Kidney (tissue), 14 donors: ENCODE measurements around the gene REV3L. TPM values are rescaled to one million over a fixed set of nuclear protein-coding genes. Genes with fewer than 3 reads are reported as not detected.

Experiments
- DNase-seq, 5 donors: peaks; one replicate each; pipeline ENCODE4 v3.0.0-alpha.2; 2013 to 2020
- FAIRE-seq: peaks from 2 replicates; lab custom pipeline; 2012; peaks lifted over from hg19 to GRCh38; lab: Jason Lieb, UNC
- H3K27ac ChIP-seq, 2 donors: one replicate each; pipeline ENCODE4 v1.7.0; 2013; ENCODE audit warnings: low read depth in 2 of 2, low read length in 2 of 2, inconsistent platforms in 1 of 2
- H3K27me3 ChIP-seq: one replicate; pipeline ENCODE4 v1.7.1; 2013; ENCODE audit warnings: low read length, inconsistent platforms; ENCODE audit not compliant: control insufficient read depth, insufficient read depth
- H3K36me3 ChIP-seq, 3 donors: one replicate each; pipeline versions ENCODE4 v1.7.0 to v1.7.1; 2013; ENCODE audit warnings: low read length in 3 of 3, control low read depth in 1 of 3, inconsistent platforms in 1 of 3; ENCODE audit not compliant: insufficient read depth in 3 of 3, control insufficient read depth in 2 of 3
- H3K4me1 ChIP-seq, 3 donors: one replicate each; pipeline versions ENCODE4 v1.7.0 to v1.7.1; 2013; ENCODE audit warnings: low read length in 3 of 3, inconsistent platforms in 1 of 3, low read depth in 1 of 3; ENCODE audit not compliant: control insufficient read depth in 2 of 3, insufficient read depth in 2 of 3
- H3K4me3 ChIP-seq, 3 donors: one replicate each; pipeline versions ENCODE4 v1.7.0 to v1.8.1; 2013; ENCODE audit warnings: low read length in 3 of 3, control low read depth in 1 of 3, inconsistent platforms in 1 of 3
- H3K9ac ChIP-seq, 3 donors: one replicate each; pipeline versions ENCODE4 v1.7.0 to v1.7.1; 2013; ENCODE audit warnings: low read length in 3 of 3, control low read depth in 1 of 3, inconsistent platforms in 1 of 3
- H3K9me3 ChIP-seq, 3 donors: one replicate each; pipeline versions ENCODE4 v1.7.0 to v1.7.1; 2013; ENCODE audit warnings: low read length in 3 of 3, control low read depth in 1 of 3, inconsistent platforms in 1 of 3; ENCODE audit not compliant: control insufficient read depth in 2 of 3, insufficient read depth in 1 of 3
- CTCF ChIP-seq: IDR thresholded peaks from 3 replicates; pipeline ENCODE4 v1.5.1; 2012; ENCODE audit warnings: mild to moderate bottlenecking, moderate library complexity, borderline replicate concordance; ENCODE audit not compliant: insufficient read depth; ENCODE audit errors: extremely low read depth
- intact Hi-C: fragments of 100-400 bp; cut with DNase I; formaldehyde crosslinking; loops from one replicate; pipeline ENCODE4 v1.11.1; 2022
- polyA plus RNA-seq: library from polyadenylated mRNA; stranded (reverse); fragments of 350-450 nt; fragmentation: Illumina TruSeq; extraction: RNeasy Lipid Tissue Mini Kit (QIAGEN cat#74804); gene quantifications from one replicate; pipeline ENCODE4 v1.2.3, GENCODE V29; 2014; ENCODE audit warnings: low read depth, low replicate concordance; ENCODE audit not compliant: insufficient read depth
- total RNA-seq: library from RNA; stranded (reverse); fragmentation: NEBNext Ultra II Directional; extraction: Animal tissue kit (Norgen Biotek cat#: 25700); gene quantifications from one replicate; pipeline ENCODE4 v1.2.1, GENCODE V29; 2021
- donor health status: control.
- donor health status: control.
- donor health status: control.
- donor health status: control.
- donor health status: control.
- donor health status: DM: yes; HTN: yes; CAD: no.
- donor health status: Normal renal cell carcinoma (clear cell type).

Gene REV3L
- total and polyA plus RNA-seq, 2 donors from 2014 or later = 4.4 to 30.0 TPM

GRCh38 chr6:111524252-111524651 is 41.2 kb upstream of the REV3L start:
- H3K27me3 ChIP-seq = no peaks in the 10 kb centered on the region
- no peaks in the 10 kb centered on the region for H3K36me3 ChIP-seq
- H3K4me3 ChIP-seq = no peak overlapping the region
- H3K9ac ChIP-seq = no peak overlapping the region
- intact Hi-C loops = no loop called here
- no peaks in the 10 kb centered on the region for H3K9me3 ChIP-seq
- no peak for TF ChIP-seq CTCF
- no peak for FAIRE-seq
- DNase-seq = no peak
- peak overlapping the region in 1 of 2 donors; percentile 1 for H3K27ac ChIP-seq
- H3K4me1 ChIP-seq = no peaks in the 10 kb centered on the region

- TF ChIP-seq CTCF = no peak
- no peak for DNase-seq
- no peak for FAIRE-seq
- Histone ChIP-seq H3K9me3 (no peaks in the 10 kb centered on the region), H3K4me1 (no peaks in the 10 kb centered on the region), H3K36me3 (no peaks in the 10 kb centered on the region), H3K27ac (peak overlapping the region in 1 of 2 donors; percentile 1), H3K4me3 (no peak overlapping the region), H3K9ac (no peak overlapping the region), H3K27me3 (no peaks in the 10 kb centered on the region)
- intact Hi-C loops = no loop called here
These were observed 40.6 kb upstream of the REV3L start for GRCh38 chr6:111523484-111524167.

GRCh38 chr6:111522393-111523020 is 39.5 kb upstream of the REV3L start:
- DNase-seq (no peak), FAIRE-seq (no peak)
- Histone ChIP-seq H3K36me3 (no peaks in the 10 kb centered on the region), H3K9ac (no peak overlapping the region), H3K9me3 (no peaks in the 10 kb centered on the region), H3K4me3 (no peak overlapping the region), H3K4me1 (no peaks in the 10 kb centered on the region), H3K27me3 (no peaks in the 10 kb centered on the region), H3K27ac (no peak overlapping the region)
- no peak for TF ChIP-seq CTCF
- intact Hi-C loops = no loop called here
